ENCODE data around the gene NUP93.
"Not testable (repeated sequence)": the region's sequence is repeated elsewhere in the genome, so short reads cannot be mapped to it uniquely, and the experiment has no call there.

The NUP93 gene

DNA sequence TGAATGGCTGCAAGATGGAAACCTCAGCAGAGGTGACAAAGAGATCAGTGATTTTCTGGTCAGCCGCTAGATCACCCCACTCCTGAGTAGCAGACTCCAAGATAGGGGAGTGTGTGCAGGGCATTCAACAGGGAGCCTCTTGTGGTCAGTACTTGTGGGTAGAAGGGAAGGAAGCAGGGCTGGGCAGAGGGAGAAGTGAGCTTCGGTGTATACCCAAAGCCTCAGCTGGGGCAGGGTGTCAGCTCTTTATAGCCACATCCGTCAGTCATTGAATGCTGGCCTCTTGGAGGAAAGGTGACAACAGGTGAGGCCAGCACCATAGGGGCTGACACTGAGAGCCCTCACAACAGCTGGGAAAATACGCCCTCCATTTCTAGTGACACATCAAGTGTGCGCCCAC, 132.8 kb downstream of the NUP93 start:
- Histone ChIP-seq H3K9me3 (ENCODE audit: control insufficient read depth in 2 of 2, low read length in 2 of 2) (no peaks in the 10 kb centered on the region), H3K4me3 (ENCODE audit: low read length in 2 of 2) (no peak overlapping the region), H3K27ac (ENCODE audit: low read depth in 2 of 2, low read length in 2 of 2) (no peak overlapping the region), H3K9ac (ENCODE audit: low read depth in 1 of 2, low read length in 2 of 2) (no peak overlapping the region), H3K36me3 (ENCODE audit: control insufficient read depth in 2 of 2, insufficient read depth in 2 of 2, low read length in 2 of 2) (no peaks in the 10 kb centered on the region), H3K27me3 (ENCODE audit: control insufficient read depth in 2 of 2, insufficient read depth in 2 of 2, low read length in 2 of 2) (no peaks in the 10 kb centered on the region), H3K4me1 (ENCODE audit: control insufficient read depth in 2 of 2, insufficient read depth in 2 of 2, low read length in 2 of 2) (peaks cover 3 to 8% of the 10 kb centered on the region in 2 donors)

DNA sequence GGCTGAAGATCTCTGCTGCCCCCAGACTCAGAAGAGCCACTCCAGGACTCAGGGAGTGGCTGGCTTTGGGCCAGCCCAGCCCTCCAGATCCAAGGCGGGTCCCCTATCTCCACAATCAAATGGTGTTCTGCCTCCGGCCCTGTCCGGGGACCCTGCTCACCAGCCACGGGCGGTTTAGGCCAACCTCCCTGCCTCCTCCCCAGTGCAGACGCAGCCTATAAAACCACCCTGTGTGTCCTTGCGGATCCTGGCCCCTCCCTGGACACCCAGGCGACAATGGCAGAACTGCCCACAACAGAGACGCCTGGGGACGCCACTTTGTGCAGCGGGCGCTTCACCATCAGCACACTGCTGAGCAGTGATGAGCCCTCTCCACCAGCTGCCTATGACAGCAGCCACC, 135.0 kb downstream of the NUP93 start, which contains the start of gene SLC12A3:
SLC12A3 (plus strand) TSS at position 248 of the 400 bp plus-strand sequence; CDS start at position 277, 29 bp downstream.
- Histone ChIP-seq H3K9ac (ENCODE audit: low read depth in 1 of 2, low read length in 2 of 2) (no peak within 1 kb of the TSS), H3K4me3 (ENCODE audit: low read length in 2 of 2) (no peak within 1 kb of the TSS), H3K9me3 (ENCODE audit: control insufficient read depth in 2 of 2, low read length in 2 of 2) (no peaks in the 10 kb centered on the region), H3K27me3 (ENCODE audit: control insufficient read depth in 2 of 2, insufficient read depth in 2 of 2, low read length in 2 of 2) (no peaks in the 10 kb centered on the region), H3K36me3 (ENCODE audit: control insufficient read depth in 2 of 2, insufficient read depth in 2 of 2, low read length in 2 of 2) (no peaks in the 10 kb centered on the region), H3K4me1 (ENCODE audit: control insufficient read depth in 2 of 2, insufficient read depth in 2 of 2, low read length in 2 of 2) (peaks cover 3 to 8% of the 10 kb centered on the region in 2 donors), H3K27ac (ENCODE audit: low read depth in 2 of 2, low read length in 2 of 2) (no peak within 1 kb of the TSS)

DNA sequence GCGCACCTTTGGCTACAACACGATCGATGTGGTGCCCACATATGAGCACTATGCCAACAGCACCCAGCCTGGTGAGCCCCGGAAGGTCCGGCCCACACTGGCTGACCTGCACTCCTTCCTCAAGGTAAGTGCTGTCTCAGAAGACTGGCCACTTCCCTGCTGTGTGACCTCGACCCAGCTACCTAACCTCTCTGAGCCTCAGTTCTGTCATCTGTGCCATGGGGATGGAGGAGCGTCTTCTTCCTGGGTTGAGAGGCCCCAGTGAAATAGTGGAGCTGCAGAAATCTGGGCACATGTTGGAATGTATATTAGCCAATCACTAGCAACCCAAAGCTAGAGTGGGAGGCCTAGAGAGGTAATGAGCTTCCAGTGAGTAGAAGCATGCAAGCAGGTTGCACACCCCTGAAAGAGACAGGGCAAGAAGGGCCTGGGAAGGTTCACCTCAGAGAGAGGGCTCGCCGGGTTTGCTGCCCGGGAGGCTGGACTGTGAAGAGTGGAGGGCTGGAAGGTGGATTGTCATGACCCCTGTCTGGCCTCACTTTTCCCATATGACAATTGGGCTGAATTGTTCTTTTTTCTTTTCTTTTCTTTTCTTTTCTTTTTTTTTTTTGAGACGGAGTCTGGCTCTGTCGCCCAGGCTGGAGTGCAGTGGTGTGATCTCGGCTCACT, 135.6 kb downstream of the NUP93 start:
- H3K4me1 ChIP-seq (ENCODE audit: control insufficient read depth in 2 of 2, insufficient read depth in 2 of 2, low read length in 2 of 2) = peaks cover 0 to 5% of the 10 kb centered on the region in 2 donors
- no peak overlapping the region for H3K4me3 ChIP-seq (ENCODE audit: low read length in 2 of 2)
- H3K27ac ChIP-seq (ENCODE audit: low read depth in 2 of 2, low read length in 2 of 2) = no peak overlapping the region
- no peaks in the 10 kb centered on the region for H3K27me3 ChIP-seq (ENCODE audit: control insufficient read depth in 2 of 2, insufficient read depth in 2 of 2, low read length in 2 of 2)
- H3K36me3 ChIP-seq (ENCODE audit: control insufficient read depth in 2 of 2, insufficient read depth in 2 of 2, low read length in 2 of 2) = no peaks in the 10 kb centered on the region
- no peaks in the 10 kb centered on the region for H3K9me3 ChIP-seq (ENCODE audit: control insufficient read depth in 2 of 2, low read length in 2 of 2)
- H3K9ac ChIP-seq (ENCODE audit: low read depth in 1 of 2, low read length in 2 of 2) = no peak overlapping the region

DNA sequence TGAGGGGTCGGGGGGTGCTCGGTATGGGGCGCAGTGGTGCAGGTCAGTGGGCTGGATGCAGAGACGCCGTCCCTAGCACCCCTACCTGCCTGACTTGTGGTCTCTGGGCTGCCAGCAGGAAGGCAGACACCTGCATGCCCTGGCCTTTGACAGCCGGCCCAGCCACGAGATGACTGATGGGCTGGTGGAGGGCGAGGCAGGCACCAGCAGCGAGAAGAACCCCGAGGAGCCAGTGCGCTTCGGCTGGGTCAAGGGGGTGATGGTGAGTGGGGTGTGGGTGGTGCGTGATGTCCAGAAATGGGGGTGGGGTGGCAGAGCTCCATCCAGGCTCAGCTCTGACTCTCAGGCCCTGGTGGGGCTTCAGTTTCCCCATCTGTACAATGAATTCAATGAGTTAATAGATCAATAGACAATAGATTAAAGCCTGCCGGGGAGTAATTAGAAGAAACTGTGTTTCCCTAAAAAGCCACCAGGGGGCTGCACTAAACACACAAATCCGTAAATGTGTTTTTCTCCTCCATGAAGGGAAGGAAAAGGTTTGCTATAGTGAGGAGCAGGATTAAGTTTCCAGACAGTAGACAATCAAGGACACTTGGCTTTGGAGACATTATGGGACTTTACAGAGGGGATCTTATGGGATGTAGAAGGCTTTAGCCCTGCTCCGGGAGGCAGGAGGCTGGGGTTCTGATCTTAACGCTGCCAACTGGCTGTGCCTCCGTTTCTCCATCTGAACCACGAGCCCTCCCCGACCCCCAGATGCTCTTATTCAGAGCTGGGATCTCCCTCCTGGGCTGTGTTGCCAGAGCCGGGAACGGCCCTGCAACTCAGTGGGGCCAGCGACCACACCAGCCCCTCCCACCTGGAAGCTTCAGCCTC, 137.3 kb downstream of the NUP93 start:
- peaks cover 0 to 3% of the 10 kb centered on the region in 2 donors for H3K4me1 ChIP-seq (ENCODE audit: control insufficient read depth in 2 of 2, insufficient read depth in 2 of 2, low read length in 2 of 2)
- H3K27me3 ChIP-seq (ENCODE audit: control insufficient read depth in 2 of 2, insufficient read depth in 2 of 2, low read length in 2 of 2) = no peaks in the 10 kb centered on the region
- peak overlapping the region in 1 of 2 donors; percentile 23 for H3K9ac ChIP-seq (ENCODE audit: low read depth in 1 of 2, low read length in 2 of 2)
- H3K4me3 ChIP-seq (ENCODE audit: low read length in 2 of 2) = no peak overlapping the region
- H3K27ac ChIP-seq (ENCODE audit: low read depth in 2 of 2, low read length in 2 of 2) = no peak overlapping the region
- H3K9me3 ChIP-seq (ENCODE audit: control insufficient read depth in 2 of 2, low read length in 2 of 2) = no peaks in the 10 kb centered on the region
- no peaks in the 10 kb centered on the region for H3K36me3 ChIP-seq (ENCODE audit: control insufficient read depth in 2 of 2, insufficient read depth in 2 of 2, low read length in 2 of 2)

DNA sequence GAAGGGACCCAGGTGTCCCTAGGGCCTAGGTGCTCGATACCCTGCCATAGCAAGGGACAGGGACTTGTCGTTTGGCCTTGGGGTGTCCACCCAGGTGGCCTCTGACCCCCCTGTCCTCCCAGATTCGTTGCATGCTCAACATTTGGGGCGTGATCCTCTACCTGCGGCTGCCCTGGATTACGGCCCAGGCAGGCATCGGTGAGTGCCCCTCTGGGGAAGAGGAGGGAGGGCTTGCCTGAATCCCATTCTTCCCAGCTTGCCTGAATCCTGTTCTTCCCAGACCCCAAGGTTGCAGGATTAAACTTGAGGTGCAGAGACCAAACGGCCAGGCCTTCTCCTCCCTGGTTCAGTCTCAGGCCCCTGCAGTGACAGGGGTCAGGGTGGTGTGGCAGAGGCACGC, 138.2 kb downstream of the NUP93 start:
- no peak overlapping the region for H3K4me3 ChIP-seq (ENCODE audit: low read length in 2 of 2)
- H3K27me3 ChIP-seq (ENCODE audit: control insufficient read depth in 2 of 2, insufficient read depth in 2 of 2, low read length in 2 of 2) = no peaks in the 10 kb centered on the region
- H3K9me3 ChIP-seq (ENCODE audit: control insufficient read depth in 2 of 2, low read length in 2 of 2) = no peaks in the 10 kb centered on the region
- H3K27ac ChIP-seq (ENCODE audit: low read depth in 2 of 2, low read length in 2 of 2) = no peak overlapping the region
- H3K4me1 ChIP-seq (ENCODE audit: control insufficient read depth in 2 of 2, insufficient read depth in 2 of 2, low read length in 2 of 2) = peaks cover 0 to 6% of the 10 kb centered on the region in 2 donors
- no peak overlapping the region for H3K9ac ChIP-seq (ENCODE audit: low read depth in 1 of 2, low read length in 2 of 2)
- no peaks in the 10 kb centered on the region for H3K36me3 ChIP-seq (ENCODE audit: control insufficient read depth in 2 of 2, insufficient read depth in 2 of 2, low read length in 2 of 2)

DNA sequence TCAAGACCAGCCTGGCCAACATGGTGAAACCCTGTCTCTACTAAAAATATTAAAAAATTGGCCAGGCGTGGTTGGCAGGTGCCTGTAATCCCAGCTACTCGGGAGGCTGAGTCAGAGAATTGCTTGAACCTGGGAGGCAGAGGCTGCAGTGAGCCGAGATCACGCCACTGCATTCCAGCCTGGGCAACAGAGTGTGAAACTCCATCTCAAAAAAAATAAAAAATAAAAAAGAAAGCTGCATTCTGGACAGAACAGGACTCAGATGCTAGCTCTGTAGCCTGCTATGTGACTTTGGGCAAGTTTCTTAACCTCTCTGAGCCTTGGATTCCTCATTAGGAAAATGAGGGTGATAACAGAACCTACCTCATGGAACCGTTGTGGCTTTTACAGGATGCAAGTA, 138.8 kb downstream of the NUP93 start:
- H3K4me1 ChIP-seq (ENCODE audit: control insufficient read depth in 2 of 2, insufficient read depth in 2 of 2, low read length in 2 of 2); H3K9ac ChIP-seq (ENCODE audit: low read depth in 1 of 2, low read length in 2 of 2); H3K27ac ChIP-seq (ENCODE audit: low read depth in 2 of 2, low read length in 2 of 2); H3K4me3 ChIP-seq (ENCODE audit: low read length in 2 of 2); H3K36me3 ChIP-seq (ENCODE audit: control insufficient read depth in 2 of 2, insufficient read depth in 2 of 2, low read length in 2 of 2); H3K9me3 ChIP-seq (ENCODE audit: control insufficient read depth in 2 of 2, low read length in 2 of 2); H3K27me3 ChIP-seq (ENCODE audit: control insufficient read depth in 2 of 2, insufficient read depth in 2 of 2, low read length in 2 of 2): not testable (repeated sequence)

DNA sequence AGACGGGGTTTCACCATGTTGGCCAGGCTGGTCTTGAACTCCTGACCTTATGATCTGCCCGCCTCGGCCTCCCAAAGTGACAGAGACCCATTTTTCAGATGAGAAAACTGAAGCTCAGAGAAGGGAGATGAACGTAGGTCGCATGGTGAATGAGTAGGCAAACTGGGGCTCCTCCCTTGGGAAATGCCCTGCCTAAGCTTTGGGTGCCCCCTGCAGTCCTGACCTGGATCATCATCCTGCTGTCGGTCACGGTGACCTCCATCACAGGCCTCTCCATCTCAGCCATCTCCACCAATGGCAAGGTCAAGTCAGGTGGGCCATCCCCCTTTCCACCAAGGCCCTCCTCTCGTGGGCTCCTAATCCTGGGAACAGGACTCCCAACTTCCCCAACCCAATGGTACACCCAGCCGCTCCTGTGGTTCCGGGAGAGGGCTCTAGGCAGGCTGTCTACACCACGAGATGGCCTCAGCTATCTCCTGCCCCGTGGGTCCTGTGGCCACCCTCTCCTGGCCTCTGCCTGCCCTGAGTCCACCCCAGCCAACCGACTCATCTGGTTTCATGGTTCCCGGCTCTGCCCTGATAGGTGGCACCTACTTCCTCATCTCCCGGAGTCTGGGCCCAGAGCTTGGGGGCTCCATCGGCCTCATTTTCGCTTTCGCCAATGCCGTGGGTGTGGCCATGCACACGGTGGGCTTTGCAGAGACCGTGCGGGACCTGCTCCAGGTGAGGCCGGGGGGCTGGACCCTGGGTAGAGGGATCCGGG, 139.8 kb downstream of the NUP93 start:
- peaks cover 0 to 6% of the 10 kb centered on the region in 2 donors for H3K4me1 ChIP-seq (ENCODE audit: control insufficient read depth in 2 of 2, insufficient read depth in 2 of 2, low read length in 2 of 2)
- no peaks in the 10 kb centered on the region for H3K27me3 ChIP-seq (ENCODE audit: control insufficient read depth in 2 of 2, insufficient read depth in 2 of 2, low read length in 2 of 2)
- H3K27ac ChIP-seq (ENCODE audit: low read depth in 2 of 2, low read length in 2 of 2) = no peak overlapping the region
- no peak overlapping the region for H3K9ac ChIP-seq (ENCODE audit: low read depth in 1 of 2, low read length in 2 of 2)
- no peaks in the 10 kb centered on the region for H3K9me3 ChIP-seq (ENCODE audit: control insufficient read depth in 2 of 2, low read length in 2 of 2)
- H3K4me3 ChIP-seq (ENCODE audit: low read length in 2 of 2) = no peak overlapping the region
- H3K36me3 ChIP-seq (ENCODE audit: control insufficient read depth in 2 of 2, insufficient read depth in 2 of 2, low read length in 2 of 2) = no peaks in the 10 kb centered on the region

DNA sequence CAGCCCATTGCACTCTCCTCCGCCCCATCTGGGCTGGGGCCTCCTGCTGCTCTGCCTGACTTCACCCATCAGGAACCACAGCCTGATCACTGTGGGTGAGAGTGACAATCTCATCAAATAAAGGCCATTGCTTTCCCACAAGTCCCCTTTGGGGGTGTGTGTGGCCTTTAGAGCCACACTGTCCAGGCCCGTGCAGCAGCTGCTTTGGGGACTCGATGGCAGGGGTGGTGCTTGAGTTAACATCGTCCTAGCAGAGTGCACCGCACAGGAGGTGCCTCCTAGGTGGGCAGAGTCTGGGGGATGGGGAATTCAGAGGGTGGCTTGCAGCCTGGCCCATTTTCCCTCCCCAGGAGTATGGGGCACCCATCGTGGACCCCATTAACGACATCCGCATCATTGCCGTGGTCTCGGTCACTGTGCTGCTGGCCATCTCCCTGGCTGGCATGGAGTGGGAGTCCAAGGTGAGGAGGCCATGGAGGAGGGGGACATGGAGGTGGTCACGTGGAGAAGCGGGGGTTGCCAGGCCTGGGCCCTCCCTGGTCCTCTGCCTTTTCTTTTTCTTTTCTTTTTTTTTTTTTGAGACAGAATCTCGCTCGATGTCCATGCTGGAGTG, 140.5 kb downstream of the NUP93 start:
- Histone ChIP-seq H3K4me1 (ENCODE audit: control insufficient read depth in 2 of 2, insufficient read depth in 2 of 2, low read length in 2 of 2) (peaks cover 0 to 6% of the 10 kb centered on the region in 2 donors), H3K9ac (ENCODE audit: low read depth in 1 of 2, low read length in 2 of 2) (no peak overlapping the region), H3K4me3 (ENCODE audit: low read length in 2 of 2) (no peak overlapping the region), H3K9me3 (ENCODE audit: control insufficient read depth in 2 of 2, low read length in 2 of 2) (no peaks in the 10 kb centered on the region), H3K27ac (ENCODE audit: low read depth in 2 of 2, low read length in 2 of 2) (no peak overlapping the region), H3K27me3 (ENCODE audit: control insufficient read depth in 2 of 2, insufficient read depth in 2 of 2, low read length in 2 of 2) (no peaks in the 10 kb centered on the region), H3K36me3 (ENCODE audit: control insufficient read depth in 2 of 2, insufficient read depth in 2 of 2, low read length in 2 of 2) (no peaks in the 10 kb centered on the region)

DNA sequence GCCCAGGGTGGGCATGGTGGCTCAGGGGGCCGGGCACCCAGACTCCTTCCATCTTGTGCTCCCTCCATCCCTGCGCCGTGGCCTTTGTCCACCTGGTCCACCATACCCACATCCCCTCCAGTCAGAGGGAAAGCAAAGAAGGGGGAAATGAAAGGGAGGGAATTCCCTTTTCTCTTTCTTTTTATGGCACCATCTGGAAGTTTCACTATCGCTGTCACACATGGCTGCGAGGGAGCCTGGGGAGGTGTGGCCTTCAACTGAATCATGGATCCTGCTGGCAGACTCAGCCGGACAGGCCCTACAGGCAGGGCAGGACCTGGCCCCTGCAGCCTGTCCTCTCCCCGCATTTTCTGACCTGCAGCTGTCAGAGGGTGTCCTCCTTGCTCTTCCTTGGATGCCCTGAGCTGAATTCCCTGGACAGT, 141.3 kb downstream of the NUP93 start:
- Histone ChIP-seq H3K36me3 (ENCODE audit: control insufficient read depth in 2 of 2, insufficient read depth in 2 of 2, low read length in 2 of 2) (no peaks in the 10 kb centered on the region), H3K9ac (ENCODE audit: low read depth in 1 of 2, low read length in 2 of 2) (no peak overlapping the region), H3K4me1 (ENCODE audit: control insufficient read depth in 2 of 2, insufficient read depth in 2 of 2, low read length in 2 of 2) (peaks cover 0 to 6% of the 10 kb centered on the region in 2 donors)

More for the DNA sequence above, 141.3 kb downstream of the NUP93 start:
- Histone ChIP-seq H3K9me3 (ENCODE audit: control insufficient read depth in 2 of 2, low read length in 2 of 2) (no peaks in the 10 kb centered on the region), H3K27me3 (ENCODE audit: control insufficient read depth in 2 of 2, insufficient read depth in 2 of 2, low read length in 2 of 2) (no peaks in the 10 kb centered on the region), H3K4me3 (ENCODE audit: low read length in 2 of 2) (no peak overlapping the region), H3K27ac (ENCODE audit: low read depth in 2 of 2, low read length in 2 of 2) (no peak overlapping the region)

Measured in mucosa of rectum (tissue), 2 donors.